Activated naive CD8-positive, alpha-beta T cell treated with anti-CD3 and anti-CD28 coated beads, Interleukin-2, amount 50 U/mL, for 24 hours (primary cell): ENCODE data around the gene RBM14.
A peak's percentile ranks its signal among the peaks of the same experiment; 100 is the strongest.
"Not testable (repeated sequence)": the region's sequence is repeated elsewhere in the genome, so short reads cannot be mapped to it uniquely, and the experiment has no call there.

Experiments
- ATAC-seq: fragments of 150-1000 bp; cut with Tn5 transposase; one replicate; pipeline ENCODE4 v1.10.0; 2021
- DNase-seq: peaks from one replicate; pipeline ENCODE4 v3.0.0; 2021
- H3K27ac Mint-ChIP-seq: one replicate; pipeline ENCODE4 v1.8.0; 2021; ENCODE audit warnings: mild to moderate bottlenecking, mixed read lengths
- H3K27me3 Mint-ChIP-seq: one replicate; pipeline ENCODE4 v1.8.0; 2021; ENCODE audit warnings: mixed read lengths
- H3K36me3 Mint-ChIP-seq: one replicate; pipeline ENCODE4 v1.8.0; 2021; ENCODE audit warnings: low read depth, mixed read lengths
- H3K4me1 Mint-ChIP-seq: one replicate; pipeline ENCODE4 v1.8.0; 2021; ENCODE audit warnings: mixed read lengths
- H3K4me3 Mint-ChIP-seq: one replicate; pipeline ENCODE4 v1.8.0; 2021; ENCODE audit warnings: mild to moderate bottlenecking, moderate library complexity, mixed read lengths
- H3K9me3 Mint-ChIP-seq: one replicate; pipeline ENCODE4 v1.8.0; 2021; ENCODE audit warnings: mixed read lengths

The RBM14 gene

DNA sequence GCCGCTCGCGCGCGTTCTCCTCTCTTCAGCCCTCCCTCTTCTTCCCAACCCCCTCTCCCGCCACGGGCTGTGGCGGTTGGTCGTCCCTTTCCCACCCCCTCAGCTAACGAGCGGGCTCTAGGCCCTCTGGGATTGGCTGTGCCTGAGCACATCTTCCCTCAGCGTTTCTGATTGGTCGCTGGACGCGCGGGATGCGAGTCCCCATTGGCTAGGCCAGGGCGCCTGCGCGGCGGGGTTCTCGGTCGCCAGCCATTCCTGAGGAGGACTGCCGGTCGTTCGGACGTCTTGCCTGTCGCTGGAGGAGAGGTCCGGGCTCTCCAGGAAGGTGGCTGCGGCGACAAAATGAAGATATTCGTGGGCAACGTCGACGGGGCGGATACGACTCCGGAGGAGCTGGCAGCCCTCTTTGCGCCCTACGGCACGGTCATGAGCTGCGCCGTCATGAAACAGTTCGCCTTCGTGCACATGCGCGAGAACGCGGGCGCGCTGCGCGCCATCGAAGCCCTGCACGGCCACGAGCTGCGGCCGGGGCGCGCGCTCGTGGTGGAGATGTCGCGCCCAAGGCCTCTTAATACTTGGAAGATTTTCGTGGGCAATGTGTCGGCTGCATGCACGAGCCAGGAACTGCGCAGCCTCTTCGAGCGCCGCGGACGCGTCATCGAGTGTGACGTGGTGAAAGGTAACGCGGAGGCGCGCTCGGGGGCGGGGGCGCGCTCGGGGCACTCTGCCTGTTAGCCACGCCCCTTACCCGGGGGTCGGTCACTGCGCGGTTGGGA, at the start of gene RBM14:
Gene RBM14 (plus strand): TSS at position 252 of the 776 bp plus-strand sequence. CDS start 91 bp downstream, at position 343.
- peak; percentile 97 for ATAC-seq
- H3K4me3 Mint-ChIP-seq = peak within 1 kb of the TSS; percentile 89
- H3K27me3 Mint-ChIP-seq = no peaks in the 10 kb centered on the region
- H3K4me1 Mint-ChIP-seq = peaks cover 47% of the 10 kb centered on the region
- peak; percentile 98 for DNase-seq
- H3K9me3 Mint-ChIP-seq = no peaks in the 10 kb centered on the region
- H3K36me3 Mint-ChIP-seq = peaks cover 51% of the 10 kb centered on the region
- peak within 1 kb of the TSS; percentile 98 for H3K27ac Mint-ChIP-seq

DNA sequence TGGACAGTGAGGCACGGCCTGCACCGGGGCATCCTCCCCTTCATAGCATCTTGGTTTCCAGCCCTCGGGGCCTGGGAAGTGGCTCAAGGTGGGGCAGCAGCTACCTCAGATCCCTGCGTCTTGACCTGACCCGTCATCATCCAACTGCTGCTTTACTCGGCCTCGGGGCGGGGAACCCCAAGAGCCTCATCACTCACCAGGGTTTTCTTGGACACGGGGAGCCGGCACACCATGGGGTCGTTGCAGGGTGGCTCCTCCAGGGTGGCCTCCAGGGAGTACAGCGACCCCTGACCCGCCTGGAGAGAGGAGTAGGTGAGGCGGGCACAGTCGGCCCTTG, 48.7 kb upstream of the RBM14 start:
- no peaks in the 10 kb centered on the region for H3K9me3 Mint-ChIP-seq
- ATAC-seq = no peak
- DNase-seq = no peak
- H3K36me3 Mint-ChIP-seq = no peaks in the 10 kb centered on the region
- peaks cover 6% of the 10 kb centered on the region for H3K27me3 Mint-ChIP-seq
- peaks cover 12% of the 10 kb centered on the region for H3K4me1 Mint-ChIP-seq
- H3K27ac Mint-ChIP-seq = no peak overlapping the region
- peak overlapping the region; percentile 67 for H3K4me3 Mint-ChIP-seq

DNA sequence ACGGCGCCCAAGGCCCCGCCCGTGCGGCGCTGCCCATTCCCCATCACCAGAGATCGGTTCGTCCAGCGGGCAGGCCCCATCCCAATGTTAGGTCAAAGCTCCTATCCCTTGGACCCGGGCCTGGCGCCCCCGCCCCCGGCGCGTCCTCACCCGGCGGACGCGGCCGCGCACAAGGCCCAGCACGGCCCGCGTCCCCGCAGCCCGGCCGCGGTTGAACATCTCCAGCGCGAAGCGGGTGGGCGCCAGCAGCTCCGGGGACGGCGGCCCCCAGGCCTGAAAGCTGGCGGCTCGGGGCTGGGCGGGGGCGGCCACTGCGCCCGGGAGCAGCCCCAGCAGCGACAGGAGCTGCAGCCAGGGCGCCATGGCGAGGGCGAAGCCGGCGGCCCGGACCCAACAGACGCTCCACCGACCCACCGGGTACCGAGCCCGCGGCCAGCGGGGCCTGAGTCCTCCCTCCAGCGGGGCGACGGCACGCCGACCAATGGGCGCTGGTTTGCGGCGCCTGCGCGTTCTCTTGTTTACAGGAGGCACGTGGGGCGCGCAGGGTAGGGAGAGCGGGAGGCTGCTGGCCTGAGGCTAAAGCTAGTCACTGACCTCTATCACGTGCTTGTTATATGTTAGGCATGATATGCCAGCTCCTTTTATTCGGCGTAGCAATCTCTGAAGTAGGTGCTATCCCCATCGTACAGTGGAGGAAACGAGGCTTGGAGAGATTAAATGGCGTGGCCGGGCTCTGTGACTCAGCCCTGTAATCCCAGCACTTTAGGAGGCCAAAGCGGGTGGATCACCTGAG, 48.1 kb upstream of the RBM14 start, which contains the start of gene CTSF:
Gene CTSF (minus strand): TSS at position 483 of the 793 bp plus-strand sequence. CDS start 120 bp downstream, at position 363.
- peak; percentile 88 for ATAC-seq
- DNase-seq = peak; percentile 76
- Mint-ChIP-seq H3K4me1 (peaks cover 12% of the 10 kb centered on the region), H3K27me3 (peaks cover 6% of the 10 kb centered on the region), H3K27ac (peak within 1 kb of the TSS; percentile 60), H3K36me3 (no peaks in the 10 kb centered on the region), H3K9me3 (no peaks in the 10 kb centered on the region), H3K4me3 (peak within 1 kb of the TSS; percentile 77)

GRCh38 chr11:66569076-66569475, 47.4 kb upstream of the RBM14 start:
- Mint-ChIP-seq H3K36me3 (no peaks in the 10 kb centered on the region), H3K27ac (no peak overlapping the region), H3K9me3 (no peaks in the 10 kb centered on the region), H3K4me1 (peaks cover 12% of the 10 kb centered on the region), H3K4me3 (no peak overlapping the region), H3K27me3 (peaks cover 6% of the 10 kb centered on the region)
- DNase-seq = no peak
- no peak for ATAC-seq

DNA sequence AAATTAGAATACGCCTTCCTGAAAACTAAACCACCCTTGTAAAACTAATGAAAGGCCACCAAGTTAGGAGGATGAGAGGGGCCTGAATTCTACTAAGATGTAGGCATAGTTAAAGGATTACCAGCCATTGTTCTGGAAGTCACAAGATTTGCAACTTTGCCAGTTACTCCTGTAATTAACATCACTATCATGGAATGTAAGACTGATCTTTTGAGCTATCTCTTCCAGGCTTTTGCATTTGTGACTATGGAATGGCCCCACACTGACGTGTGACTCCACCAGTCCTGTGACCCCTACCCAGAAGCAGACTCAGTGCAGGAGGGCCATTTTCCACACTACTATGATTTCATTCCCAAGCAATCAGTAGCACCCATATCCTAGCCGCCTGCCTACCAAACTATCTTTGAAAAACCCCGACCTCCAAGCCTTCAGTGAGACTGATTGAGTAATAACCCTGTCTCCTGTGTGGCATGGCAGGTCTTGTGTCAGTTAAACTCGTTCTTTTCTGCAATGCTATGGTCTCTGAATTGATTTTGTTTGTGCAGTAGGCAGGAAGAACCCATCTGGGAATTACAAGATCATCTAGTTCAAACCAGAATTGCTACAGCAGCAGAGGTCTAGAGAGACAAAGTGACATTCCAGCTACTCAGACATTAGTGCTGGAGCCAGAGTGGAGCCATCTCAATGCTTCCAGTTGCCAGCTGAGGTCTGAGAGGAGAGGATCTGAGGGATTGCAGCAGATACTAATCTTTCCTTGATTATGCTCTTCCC, 46.2 kb upstream of the RBM14 start:
- H3K4me1 Mint-ChIP-seq = peaks cover 12% of the 10 kb centered on the region
- H3K27ac Mint-ChIP-seq = no peak overlapping the region
- H3K9me3 Mint-ChIP-seq = no peaks in the 10 kb centered on the region
- no peaks in the 10 kb centered on the region for H3K36me3 Mint-ChIP-seq
- DNase-seq (no peak), ATAC-seq (no peak)
- H3K27me3 Mint-ChIP-seq = peaks cover 6% of the 10 kb centered on the region
- H3K4me3 Mint-ChIP-seq = no peak overlapping the region

DNA sequence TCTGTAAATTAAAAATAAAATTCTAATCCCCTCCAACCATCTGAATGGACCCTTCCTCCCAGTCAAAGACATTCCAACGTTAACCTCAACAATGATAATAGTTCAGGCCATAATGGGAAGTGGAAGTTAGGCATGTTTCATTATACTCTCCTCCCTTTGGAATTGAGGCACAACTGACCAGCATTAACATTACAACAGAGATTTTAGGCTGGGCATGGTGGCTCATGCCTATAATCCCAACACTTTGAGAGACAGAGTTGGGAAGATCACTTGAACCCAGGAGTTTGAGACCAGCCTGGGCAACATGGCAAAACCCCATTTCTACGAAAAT, 45.6 kb upstream of the RBM14 start:
- Mint-ChIP-seq H3K27ac (no peak overlapping the region), H3K4me1 (peaks cover 12% of the 10 kb centered on the region), H3K4me3 (no peak overlapping the region), H3K36me3 (no peaks in the 10 kb centered on the region), H3K9me3 (no peaks in the 10 kb centered on the region), H3K27me3 (peaks cover 6% of the 10 kb centered on the region)
- DNase-seq (no peak), ATAC-seq (no peak)

- ATAC-seq (peak; percentile 98), DNase-seq (peak; percentile 90)
- H3K27me3 Mint-ChIP-seq = peaks cover 2% of the 10 kb centered on the region
- H3K4me1 Mint-ChIP-seq = peaks cover 17% of the 10 kb centered on the region
- H3K4me3 Mint-ChIP-seq = no peak overlapping the region
- no peaks in the 10 kb centered on the region for H3K36me3 Mint-ChIP-seq
- H3K27ac Mint-ChIP-seq = peak overlapping the region; percentile 12
- H3K9me3 Mint-ChIP-seq = peaks cover 5% of the 10 kb centered on the region
These were observed 37.3 kb upstream of the RBM14 start for GRCh38 chr11:66579017-66579606.

- H3K27me3 Mint-ChIP-seq = peaks cover 2% of the 10 kb centered on the region
- H3K27ac Mint-ChIP-seq = no peak overlapping the region
- H3K4me3 Mint-ChIP-seq = no peak overlapping the region
- H3K4me1 Mint-ChIP-seq = peaks cover 17% of the 10 kb centered on the region
- no peaks in the 10 kb centered on the region for H3K36me3 Mint-ChIP-seq
- DNase-seq (no peak), ATAC-seq (no peak)
- H3K9me3 Mint-ChIP-seq = peaks cover 5% of the 10 kb centered on the region
These were observed 35.6 kb upstream of the RBM14 start for GRCh38 chr11:66580803-66581202.

GRCh38 chr11:66581261-66581660, 35.2 kb upstream of the RBM14 start:
- H3K27me3 Mint-ChIP-seq = peaks cover 2% of the 10 kb centered on the region
- peaks cover 17% of the 10 kb centered on the region for H3K4me1 Mint-ChIP-seq
- DNase-seq (no peak), ATAC-seq (no peak)
- H3K27ac Mint-ChIP-seq = no peak overlapping the region
- H3K4me3 Mint-ChIP-seq = no peak overlapping the region
- H3K9me3 Mint-ChIP-seq = peaks cover 5% of the 10 kb centered on the region
- H3K36me3 Mint-ChIP-seq = no peaks in the 10 kb centered on the region

DNA sequence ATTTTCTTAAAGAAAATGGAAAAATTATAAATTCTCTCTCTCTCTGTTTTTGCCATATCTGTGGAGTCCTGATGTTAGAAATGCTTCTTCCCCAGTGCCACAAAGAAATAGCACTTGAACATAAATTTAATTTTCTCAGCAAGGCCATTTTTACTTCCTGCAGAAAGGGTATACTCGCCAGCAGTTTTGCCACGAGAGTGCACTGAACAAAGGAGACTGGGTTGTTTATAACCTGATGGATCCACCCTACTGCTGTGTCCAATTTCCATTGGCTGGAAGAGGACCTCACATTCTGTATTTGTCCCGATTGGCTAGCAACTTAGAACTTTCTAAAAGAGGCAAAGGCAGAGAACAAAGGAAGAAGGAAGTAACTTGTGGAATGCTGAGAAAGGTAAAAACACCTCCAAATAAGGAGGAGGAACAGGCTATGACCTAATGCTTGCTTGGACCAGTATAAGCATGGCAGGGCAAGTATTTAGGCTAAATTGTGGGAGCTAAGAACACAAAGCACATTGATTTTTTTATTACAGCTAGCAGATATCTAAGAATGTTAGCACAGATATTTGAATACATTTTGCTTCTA, 33.8 kb upstream of the RBM14 start:
- not testable (repeated sequence) for ATAC-seq, H3K9me3 Mint-ChIP-seq, DNase-seq, H3K4me3 Mint-ChIP-seq, H3K27ac Mint-ChIP-seq, H3K27me3 Mint-ChIP-seq, H3K36me3 Mint-ChIP-seq
- peaks cover 17% of the 10 kb centered on the region for H3K4me1 Mint-ChIP-seq

- H3K4me3 Mint-ChIP-seq, H3K36me3 Mint-ChIP-seq, H3K9me3 Mint-ChIP-seq, ATAC-seq, H3K27ac Mint-ChIP-seq, H3K4me1 Mint-ChIP-seq, H3K27me3 Mint-ChIP-seq, DNase-seq: not testable (repeated sequence)
These were observed 31.0 kb upstream of the RBM14 start for GRCh38 chr11:66585447-66585846.

DNA sequence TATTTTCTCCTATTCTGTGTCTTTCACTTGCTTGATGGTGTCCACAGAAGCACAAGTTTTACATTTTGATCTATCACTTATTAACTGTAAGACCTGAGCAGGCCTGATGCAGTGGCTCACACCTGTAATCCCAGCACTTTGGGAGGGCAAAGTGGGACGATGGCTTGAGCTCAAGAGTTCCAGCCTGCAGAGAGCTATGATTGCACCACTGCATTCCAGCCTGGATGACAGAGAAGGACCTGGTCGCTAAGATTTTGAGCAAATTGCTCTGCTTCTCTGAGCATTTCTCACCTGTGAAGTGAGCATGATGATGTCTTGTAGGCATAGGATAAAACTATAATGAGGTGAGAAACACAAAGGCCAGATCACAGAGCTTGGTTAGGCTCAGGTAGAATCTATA, 30.3 kb upstream of the RBM14 start:
- Mint-ChIP-seq H3K27ac (no peak overlapping the region), H3K4me1 (peaks cover under 1% of the 10 kb centered on the region), H3K9me3 (peaks cover 5% of the 10 kb centered on the region), H3K27me3 (no peaks in the 10 kb centered on the region), H3K4me3 (no peak overlapping the region), H3K36me3 (no peaks in the 10 kb centered on the region)
- no peak for DNase-seq
- no peak for ATAC-seq

DNA sequence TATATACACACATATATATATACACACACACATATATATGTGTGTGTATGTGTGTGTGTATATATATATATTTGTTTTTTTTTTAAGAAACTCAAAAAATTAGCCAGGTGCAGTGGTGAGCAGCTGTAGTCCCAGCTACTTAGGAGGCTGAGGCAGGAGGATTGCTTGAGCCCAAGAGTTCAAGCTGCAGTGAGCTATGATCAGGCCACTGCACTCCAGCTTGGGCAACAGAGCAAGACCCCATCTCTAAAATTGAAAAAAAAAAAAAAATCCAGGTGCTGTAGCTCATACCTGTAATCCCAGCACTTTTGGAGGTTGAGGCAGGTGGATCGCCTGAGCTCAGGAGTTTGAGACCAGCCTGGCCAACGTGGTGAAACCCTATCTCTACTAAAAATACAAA, 27.1 kb upstream of the RBM14 start:
- not testable (repeated sequence) for H3K9me3 Mint-ChIP-seq, H3K36me3 Mint-ChIP-seq, ATAC-seq, H3K4me3 Mint-ChIP-seq, DNase-seq, H3K27ac Mint-ChIP-seq, H3K27me3 Mint-ChIP-seq
- peaks cover 18% of the 10 kb centered on the region for H3K4me1 Mint-ChIP-seq
